ENCODE data around the gene CIAPIN1.

Gene CIAPIN1

GRCh38 chr16:57447186-57447962 lies at the start of gene CIAPIN1, which contains the start of gene COQ9:
TSS of gene CIAPIN1 (minus strand) at chr16:57447385. CDS start at chr16:57440928, 6,457 bp downstream.
TSS of gene COQ9 (plus strand) at chr16:57447479. CDS start at chr16:57447506, 27 bp downstream.
- DNase-seq = peak; percentile 47

DNA sequence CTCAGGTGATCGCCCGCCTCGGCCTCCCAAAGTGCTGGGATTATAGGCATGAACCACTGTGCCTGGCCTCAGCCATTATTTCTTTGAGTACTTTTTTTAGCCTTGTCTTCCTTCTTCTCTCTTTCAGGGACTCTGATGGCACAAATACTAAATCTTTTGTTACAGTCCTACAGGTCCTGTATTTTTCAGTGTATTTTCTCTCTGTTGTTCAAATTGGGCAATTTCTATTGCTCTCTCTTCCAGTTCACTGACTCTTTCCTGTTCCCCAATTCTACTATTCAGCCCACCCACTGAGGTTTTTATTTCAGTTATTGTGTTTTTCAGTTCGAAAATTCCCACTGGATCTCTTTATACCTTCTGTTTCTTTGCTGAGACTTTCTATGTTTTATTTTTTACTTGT lies 46.6 kb upstream of the CIAPIN1 start:
- no peak for DNase-seq

- no peak for DNase-seq
Measured at GRCh38 chr16:57489229-57489628, 42.0 kb upstream of the CIAPIN1 start.

GRCh38 chr16:57486858-57487834 lies 40.0 kb upstream of the CIAPIN1 start:
- no peak for DNase-seq

DNA sequence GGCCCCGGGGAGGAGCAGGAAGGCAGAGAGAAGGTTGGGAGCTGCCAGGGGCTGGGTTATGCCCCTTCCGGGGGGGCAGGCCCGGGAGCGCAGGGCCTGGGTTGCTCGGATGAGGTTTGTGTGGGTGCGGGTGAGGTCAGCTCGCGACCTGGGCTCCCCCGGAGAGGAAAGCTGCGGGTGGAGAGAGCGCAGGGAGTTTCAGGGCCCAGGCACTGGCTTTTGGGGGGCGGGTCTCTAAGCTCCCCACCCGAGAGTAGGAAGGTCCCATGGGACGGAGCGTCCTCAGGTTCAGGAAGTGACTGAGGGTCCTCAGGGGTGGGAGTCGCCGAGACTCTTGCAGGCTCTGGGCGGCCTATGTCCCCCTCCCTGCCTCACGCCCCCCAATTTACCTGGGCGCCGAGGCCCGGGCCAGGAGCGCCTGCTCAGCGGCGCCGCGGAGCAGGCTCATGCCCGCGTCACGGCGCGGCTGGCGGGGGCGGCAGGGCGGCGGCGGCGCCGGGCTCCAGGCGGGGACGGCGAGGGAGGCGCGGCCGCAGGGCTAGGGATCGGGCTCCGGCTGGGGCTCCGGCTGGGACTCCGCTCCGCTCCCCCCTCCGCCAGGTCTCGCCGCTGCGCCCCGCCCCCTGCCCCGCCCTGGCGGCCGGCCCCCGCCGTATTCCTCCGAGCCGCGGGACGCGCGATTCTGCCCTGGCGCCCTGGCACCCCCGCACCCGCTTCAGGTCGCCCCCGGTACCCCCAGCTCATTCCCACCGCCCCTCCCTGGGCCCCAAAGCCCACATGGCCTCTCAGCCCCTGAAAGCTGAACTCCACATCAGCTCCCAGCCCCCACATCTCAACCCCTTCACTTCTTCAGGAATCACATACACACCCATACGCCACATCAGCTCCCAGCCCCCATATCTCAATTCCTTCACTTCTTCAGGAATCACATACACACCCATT lies 39.0 kb upstream of the CIAPIN1 start, which contains the start of gene DOK4:
Gene DOK4 (minus strand): TSS at position 578 of the 942 bp plus-strand sequence. CDS start 6,986 bp downstream, outside the sequence.
- DNase-seq = no peak

- DNase-seq = no peak
Measured at GRCh38 chr16:57485091-57485915, 38.1 kb upstream of the CIAPIN1 start.

DNA sequence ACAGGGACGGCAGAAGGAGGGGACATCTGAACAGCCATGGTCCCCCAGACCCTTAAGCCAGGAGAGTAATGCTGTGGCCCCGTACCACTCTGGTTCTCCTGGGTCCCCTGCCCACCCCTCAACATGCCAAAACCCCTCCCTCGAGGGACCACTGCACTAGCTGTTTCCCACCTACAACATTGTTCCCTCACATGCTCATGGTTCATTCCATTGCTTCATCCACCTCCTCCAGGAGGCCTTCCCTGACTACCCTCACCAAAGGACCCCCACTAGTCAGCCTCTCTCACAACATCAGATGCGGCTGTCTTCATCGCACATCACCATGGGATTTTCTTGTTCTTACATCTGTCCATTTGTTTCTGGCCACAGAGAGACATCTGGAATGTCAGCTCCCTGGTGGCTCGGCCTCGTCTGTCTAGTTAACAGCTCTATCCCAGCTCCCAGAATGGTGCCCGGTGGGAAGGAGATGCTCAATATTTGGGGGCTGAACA lies 37.4 kb upstream of the CIAPIN1 start:
- no peak for DNase-seq

DNA sequence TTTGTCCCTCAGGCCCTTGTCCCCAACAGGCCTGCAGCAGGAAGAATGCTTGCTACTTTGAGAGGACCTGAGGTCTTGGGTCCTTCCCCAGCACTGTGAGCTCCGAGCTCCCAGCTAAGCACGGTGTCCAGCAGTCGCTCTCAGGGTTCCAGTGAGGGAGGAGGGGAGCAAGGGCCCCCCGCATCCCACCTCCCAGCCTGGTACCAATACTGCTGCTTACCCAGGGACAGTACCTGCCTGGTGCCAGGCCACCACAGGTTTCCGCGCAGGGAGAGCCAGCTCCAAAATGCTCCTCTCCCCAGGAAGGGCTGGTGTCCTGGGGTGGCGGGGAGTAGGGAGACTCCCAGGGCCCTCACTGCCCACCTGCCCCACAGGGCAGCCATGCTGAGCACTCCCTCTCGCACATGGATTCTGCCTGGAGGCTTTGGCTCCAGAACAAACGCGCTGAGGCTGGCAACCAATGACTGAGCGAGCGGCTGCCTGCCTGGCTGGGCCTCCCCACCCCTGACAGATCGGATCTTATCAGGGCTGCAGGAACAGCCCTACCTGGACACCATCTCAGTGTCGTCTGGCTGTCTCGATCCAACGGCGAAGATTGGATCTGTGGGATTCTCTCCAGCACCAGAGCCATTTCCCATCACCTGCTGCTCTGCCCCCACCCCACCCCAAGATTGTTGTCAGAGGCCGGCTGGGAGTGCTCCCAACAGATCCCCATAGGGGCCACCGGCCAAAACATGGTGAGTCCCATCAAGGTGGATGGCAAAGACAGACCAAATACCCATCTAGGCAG lies 36.7 kb upstream of the CIAPIN1 start:
- DNase-seq = no peak

GRCh38 chr16:57482845-57483545 lies 35.8 kb upstream of the CIAPIN1 start:
- DNase-seq = no peak

- DNase-seq = no peak
Measured at GRCh38 chr16:57481421-57481820, 34.2 kb upstream of the CIAPIN1 start.

- no peak for DNase-seq
Measured at GRCh38 chr16:57480754-57481230, 33.6 kb upstream of the CIAPIN1 start.

DNA sequence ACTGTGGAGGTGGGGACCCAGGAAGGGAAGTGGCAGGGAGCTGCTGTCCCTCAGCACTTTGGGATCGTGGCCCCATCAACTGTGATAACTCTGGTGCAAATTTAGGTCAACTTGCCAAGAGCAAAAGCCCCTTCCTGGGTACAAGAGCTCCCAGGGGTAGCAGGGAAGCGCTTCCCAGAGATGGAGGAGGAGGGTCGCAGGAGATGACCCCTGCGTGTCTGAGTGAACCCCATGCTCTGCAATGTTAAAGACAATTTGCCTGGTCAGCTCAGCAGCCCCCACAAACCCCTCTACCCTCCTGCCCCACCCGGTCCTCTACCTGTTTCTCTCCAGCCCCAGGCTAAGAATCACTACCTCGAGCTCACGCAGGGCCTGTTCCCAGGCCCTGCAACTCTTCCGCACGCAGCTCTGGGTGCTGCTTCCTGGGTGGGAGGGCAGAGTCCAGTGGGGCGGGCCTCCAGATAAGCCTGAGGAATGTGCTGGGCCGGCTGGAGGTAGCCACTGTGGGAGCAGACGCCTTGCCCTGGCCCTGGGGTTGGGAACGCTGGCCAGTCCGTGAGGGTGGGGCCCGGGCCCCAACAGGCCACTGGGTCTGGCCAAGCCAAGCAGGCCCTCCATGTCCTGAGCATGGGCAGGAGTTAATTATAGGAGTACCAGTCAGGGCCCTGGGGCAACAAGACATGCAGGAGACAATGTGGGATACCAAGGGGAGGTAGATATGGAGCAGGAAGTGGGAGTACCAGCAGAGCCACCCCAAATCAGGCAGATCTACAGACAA lies 33.0 kb upstream of the CIAPIN1 start:
- DNase-seq = no peak

DNA sequence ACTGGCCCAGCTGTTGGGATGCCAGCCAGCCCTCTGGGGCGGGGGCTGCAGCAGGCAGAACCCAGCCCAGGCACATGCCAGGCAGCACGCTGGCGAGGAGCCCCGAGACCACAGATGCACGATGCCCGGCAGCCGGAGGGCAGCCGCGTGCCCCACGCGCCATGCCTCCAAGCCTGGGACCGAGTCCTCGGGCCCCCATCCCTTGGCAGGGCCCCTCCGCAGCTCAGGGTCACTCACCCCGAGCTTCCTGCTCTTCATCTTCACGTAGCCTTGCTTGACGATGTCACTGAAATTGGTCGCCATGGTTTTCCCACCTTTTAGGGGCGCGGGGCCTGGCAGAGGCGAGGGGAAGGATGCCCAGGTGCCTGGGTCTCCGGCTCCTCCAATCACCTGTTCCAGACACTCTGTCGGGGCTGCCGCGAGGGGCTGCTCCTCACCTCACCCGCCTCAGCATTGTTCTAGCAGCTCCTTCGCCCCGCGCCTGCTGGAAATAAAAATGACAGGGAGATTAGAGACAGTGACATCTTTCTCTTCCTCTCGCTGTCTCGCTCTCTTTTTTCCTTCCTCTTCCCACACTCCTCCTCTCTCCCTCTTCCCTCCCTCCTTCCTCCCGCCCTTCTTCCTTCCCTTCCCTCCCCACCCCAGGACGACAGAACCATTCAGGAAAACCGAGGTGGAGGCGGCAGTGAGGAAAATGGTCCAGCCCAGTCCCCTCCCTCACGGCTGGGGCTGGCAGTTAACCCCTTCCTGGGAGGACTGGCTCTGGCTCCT lies 32.2 kb upstream of the CIAPIN1 start:
- DNase-seq = peak; percentile 9

DNA sequence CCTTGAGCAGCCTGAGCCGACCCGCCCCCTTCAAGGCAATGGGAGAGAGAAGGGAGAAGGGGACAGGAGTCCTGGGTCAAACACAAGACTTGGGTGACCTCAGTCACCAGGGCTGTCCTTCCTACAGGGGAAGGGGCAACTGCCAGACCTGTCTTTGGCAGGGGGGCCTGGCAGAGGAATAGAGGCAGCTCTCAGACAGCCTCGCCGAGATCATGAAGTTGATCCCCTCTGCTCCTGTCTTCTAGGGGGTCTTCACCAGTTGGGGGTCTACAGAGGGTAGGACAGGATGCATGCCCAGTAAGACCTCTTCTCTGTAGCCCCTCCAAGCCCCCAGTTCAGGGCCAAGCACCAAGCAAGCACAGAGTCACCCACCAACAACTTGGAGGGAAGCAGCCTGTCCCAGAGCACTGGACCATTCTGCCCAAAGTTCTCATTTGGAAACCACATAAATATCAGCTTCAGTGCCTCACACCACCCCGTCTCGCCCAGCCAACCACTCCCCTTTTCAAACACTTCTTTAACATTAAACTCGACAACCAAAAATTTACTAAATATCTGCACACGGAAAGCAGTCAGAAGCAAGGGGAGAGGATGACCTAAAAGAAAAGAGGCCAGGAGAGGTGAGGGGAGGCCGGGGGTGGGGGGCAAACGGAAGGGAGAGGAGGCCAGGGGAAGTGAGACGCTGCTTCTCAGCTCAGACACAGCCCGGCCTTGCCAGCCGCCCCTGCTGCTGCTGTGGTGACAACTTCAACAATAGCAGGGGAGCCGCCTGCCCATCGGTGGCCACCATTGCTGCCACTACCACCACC lies 31.4 kb upstream of the CIAPIN1 start:
- no peak for DNase-seq

DNA sequence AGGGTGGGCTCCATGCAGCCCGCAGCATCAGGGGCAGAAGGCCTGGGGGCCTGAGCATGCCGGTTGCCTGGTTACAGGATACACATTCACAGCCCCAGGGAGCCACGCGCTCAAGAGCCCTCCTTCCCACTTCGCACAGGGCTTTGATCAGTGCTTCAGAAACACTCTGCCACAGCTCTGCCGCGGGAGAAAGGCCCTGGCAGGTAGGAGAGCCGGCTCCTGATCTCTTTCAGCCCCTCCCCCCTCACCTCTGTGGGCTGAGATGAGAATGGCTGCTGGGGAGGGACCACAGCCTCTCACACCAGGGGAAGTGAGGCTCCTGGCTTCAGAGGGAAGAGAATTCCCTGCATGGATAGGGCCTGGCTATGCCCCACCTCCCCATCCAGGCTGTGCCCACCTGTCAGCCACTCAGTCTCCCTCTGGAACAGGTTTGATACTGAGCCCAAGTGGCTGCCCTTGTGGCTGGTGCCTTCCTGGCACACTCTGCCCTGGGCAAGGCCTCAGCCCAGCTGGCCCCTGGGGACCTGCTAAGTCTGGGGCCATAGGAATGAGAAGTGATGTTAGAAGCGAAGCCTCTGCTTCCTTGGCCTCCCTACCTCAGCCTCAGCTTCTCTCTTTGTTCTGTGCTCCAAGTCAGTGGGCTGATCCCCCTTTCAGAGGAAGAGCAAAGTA lies 30.5 kb upstream of the CIAPIN1 start:
- DNase-seq = no peak
